Lower lobe of right lung (tissue), 2 donors: ENCODE data around the gene RNU1-1. TPM values are rescaled to one million over a fixed set of nuclear protein-coding genes. Genes with fewer than 3 reads are reported as not detected.
A peak's percentile ranks its signal among the peaks of the same experiment; 100 is the strongest.
"Not testable (repeated sequence)": the region's sequence is repeated elsewhere in the genome, so short reads cannot be mapped to it uniquely, and the experiment has no call there.

Experiments
- ATAC-seq, 2 donors: fragments of 200-7000 bp; cut with Tn5 transposase; one replicate each; pipeline ENCODE4 v1.9.1; 2020 to 2022; ENCODE audit warnings: mild to moderate bottlenecking in 2 of 2, moderate library complexity in 2 of 2
- DNase-seq: peaks from one replicate; pipeline ENCODE4 v3.0.0-alpha.2; 2020
- H3K27ac ChIP-seq: fragments of 200-600 bp; one replicate; pipeline ENCODE4 v1.8.0; 2022
- H3K27me3 ChIP-seq: fragments of 200-600 bp; one replicate; pipeline ENCODE4 v1.8.0; 2022; ENCODE audit warnings: low read depth
- H3K36me3 ChIP-seq: fragments of 200-600 bp; one replicate; pipeline ENCODE4 v1.8.0; 2022; ENCODE audit warnings: mild to moderate bottlenecking
- H3K4me1 ChIP-seq: fragments of 200-600 bp; one replicate; pipeline ENCODE4 v1.8.0; 2022
- H3K4me3 ChIP-seq: fragments of 200-600 bp; one replicate; pipeline ENCODE4 v1.8.0; 2022; ENCODE audit warnings: mild to moderate bottlenecking
- H3K9me3 ChIP-seq: fragments of 200-600 bp; one replicate; pipeline ENCODE4 v1.8.0; 2022
- CTCF ChIP-seq: fragments of 200-600 bp; IDR thresholded peaks from one replicate; pipeline ENCODE4 v1.8.0; 2022; ENCODE audit warnings: antibody characterized with exemption, mild to moderate bottlenecking
- intact Hi-C: fragments of 100-400 bp; cut with DNase I; formaldehyde crosslinking; loops from one replicate; pipeline ENCODE4 v1.11.0; 2022
- total RNA-seq: library from RNA; stranded (reverse); fragmentation: NEBNext Ultra II Directional; extraction: Animal tissue kit (Norgen Biotek cat#: 25700); gene quantifications from one replicate; pipeline ENCODE4 v1.2.1, GENCODE V29; 2021
- donor health status: DM: no; HTN: yes; CAD: no; lungs with severe emphysema.

The RNU1-1 gene
- total RNA-seq, 1 donor from 2014 or later, result 6,803 TPM

GRCh38 chr1:16516694-16517410, 2.8 kb upstream of the RNU1-1 start:
- H3K36me3 ChIP-seq, H3K4me3 ChIP-seq, intact Hi-C loops, H3K9me3 ChIP-seq, ATAC-seq, H3K27ac ChIP-seq, H3K4me1 ChIP-seq, DNase-seq: not testable (repeated sequence)
- H3K27me3 ChIP-seq, result peaks cover 17% of the 10 kb centered on the region

- ATAC-seq, result peak; percentile 98 to 99
- H3K9me3 ChIP-seq, intact Hi-C loops, H3K27me3 ChIP-seq, H3K4me1 ChIP-seq, DNase-seq, H3K36me3 ChIP-seq: not testable (repeated sequence)
- peak overlapping the region; percentile 11 for H3K4me3 ChIP-seq
- H3K27ac ChIP-seq, result peak overlapping the region; percentile 58
Measured at GRCh38 chr1:16513412-16514106, 526 bp downstream of the RNU1-1 start.

- DNase-seq, ATAC-seq, H3K4me3 ChIP-seq, H3K9me3 ChIP-seq, intact Hi-C loops, H3K27ac ChIP-seq, H3K36me3 ChIP-seq, H3K27me3 ChIP-seq, H3K4me1 ChIP-seq: not testable (repeated sequence)
Measured at GRCh38 chr1:16512624-16513411, 1.3 kb downstream of the RNU1-1 start.

GRCh38 chr1:16511926-16512325, 2.2 kb downstream of the RNU1-1 start:
- H3K27me3 ChIP-seq, intact Hi-C loops, H3K4me1 ChIP-seq, ATAC-seq, H3K9me3 ChIP-seq, DNase-seq, H3K36me3 ChIP-seq, H3K4me3 ChIP-seq, H3K27ac ChIP-seq: not testable (repeated sequence)

GRCh38 chr1:16508861-16509445, 5.1 kb downstream of the RNU1-1 start:
- ATAC-seq, result peak in 1 of 2 donors; percentile 70
- H3K9me3 ChIP-seq, H3K36me3 ChIP-seq, DNase-seq, H3K4me1 ChIP-seq, intact Hi-C loops, H3K27me3 ChIP-seq, H3K27ac ChIP-seq, H3K4me3 ChIP-seq: not testable (repeated sequence)

- ATAC-seq, intact Hi-C loops, DNase-seq, H3K9me3 ChIP-seq, H3K27ac ChIP-seq, H3K36me3 ChIP-seq, H3K4me3 ChIP-seq, H3K27me3 ChIP-seq, H3K4me1 ChIP-seq: not testable (repeated sequence)
Measured at GRCh38 chr1:16506364-16507136, 7.5 kb downstream of the RNU1-1 start.

- H3K4me1 ChIP-seq, DNase-seq, intact Hi-C loops, H3K27ac ChIP-seq, H3K36me3 ChIP-seq, H3K9me3 ChIP-seq, H3K27me3 ChIP-seq, ATAC-seq, H3K4me3 ChIP-seq: not testable (repeated sequence)
Measured at GRCh38 chr1:16505870-16506269, 8.2 kb downstream of the RNU1-1 start.

GRCh38 chr1:16503494-16503893, 10.6 kb downstream of the RNU1-1 start:
- intact Hi-C loops, result no loop called here
- H3K27ac ChIP-seq, result no peak overlapping the region
- no peak for ATAC-seq

GRCh38 chr1:16501446-16501845, 12.6 kb downstream of the RNU1-1 start:
- DNase-seq, H3K27me3 ChIP-seq, intact Hi-C loops, H3K27ac ChIP-seq, ATAC-seq, H3K4me3 ChIP-seq, H3K9me3 ChIP-seq, H3K36me3 ChIP-seq: not testable (repeated sequence)
- peaks cover 21% of the 10 kb centered on the region for H3K4me1 ChIP-seq

More at GRCh38 chr1:16503494-16503893, 10.6 kb downstream of the RNU1-1 start:
- Histone ChIP-seq H3K27me3 (no peaks in the 10 kb centered on the region), H3K4me1 (peaks cover 12% of the 10 kb centered on the region), H3K36me3 (no peaks in the 10 kb centered on the region), H3K9me3 (no peaks in the 10 kb centered on the region), H3K4me3 (no peak overlapping the region)
- no peak for TF ChIP-seq CTCF
- DNase-seq, result no peak

GRCh38 chr1:16500975-16501374, 13.1 kb downstream of the RNU1-1 start:
- intact Hi-C loops, ATAC-seq, H3K9me3 ChIP-seq, DNase-seq, H3K36me3 ChIP-seq, H3K27ac ChIP-seq, H3K27me3 ChIP-seq, H3K4me3 ChIP-seq: not testable (repeated sequence)
- H3K4me1 ChIP-seq, result peaks cover 21% of the 10 kb centered on the region

GRCh38 chr1:16500466-16500865, 13.6 kb downstream of the RNU1-1 start:
- H3K27me3 ChIP-seq, H3K9me3 ChIP-seq, DNase-seq, intact Hi-C loops, ATAC-seq, H3K36me3 ChIP-seq, H3K4me3 ChIP-seq: not testable (repeated sequence)
- Histone ChIP-seq H3K27ac (peak overlapping the region; percentile 82), H3K4me1 (peaks cover 21% of the 10 kb centered on the region)
